Activated CD8-positive, alpha-beta T cell treated with anti-CD3 and anti-CD28 coated beads for 36 hours (primary cell): ENCODE data around the gene PREX1. TPM values are rescaled to one million over a fixed set of nuclear protein-coding genes. Genes with fewer than 3 reads are reported as not detected.

Source experiments
- ATAC-seq: fragments of 200-7000 bp; cut with Tn5 transposase; one replicate; pipeline ENCODE4 v1.10.0; 2021; ENCODE audit warnings: mild to moderate bottlenecking, moderate library complexity
- CTCF ChIA-PET: fragments of 350-600 bp; sonication (Branson Sonifier 250); formaldehyde crosslinking; loops from one replicate; lab custom pipeline; 2021; ENCODE audit warnings: antibody characterized with exemption; lab: Charles Lee
- POLR2A ChIA-PET: fragments of 350-600 bp; sonication (Branson Sonifier 250); formaldehyde crosslinking; loops from one replicate; lab custom pipeline; 2021; ENCODE audit warnings: antibody characterized with exemption; lab: Charles Lee
- DNase-seq: peaks from one replicate; pipeline ENCODE4 v3.0.0-alpha.2; 2020
- H3K27ac Mint-ChIP-seq: one replicate; pipeline ENCODE4 v1.8.0; 2021; ENCODE audit warnings: mild to moderate bottlenecking, mixed read lengths
- H3K27me3 Mint-ChIP-seq: one replicate; pipeline ENCODE4 v1.8.0; 2021; ENCODE audit warnings: mixed read lengths
- H3K36me3 Mint-ChIP-seq: one replicate; pipeline ENCODE4 v1.8.0; 2021; ENCODE audit warnings: low read depth, mixed read lengths
- H3K4me1 Mint-ChIP-seq: one replicate; pipeline ENCODE4 v1.8.0; 2021; ENCODE audit warnings: low read depth, mixed read lengths
- H3K4me3 Mint-ChIP-seq: one replicate; pipeline ENCODE4 v1.8.0; 2021; ENCODE audit warnings: mild to moderate bottlenecking, moderate library complexity, mixed read lengths
- H3K9me3 Mint-ChIP-seq: one replicate; pipeline ENCODE4 v1.8.0; 2021; ENCODE audit warnings: mixed read lengths
- intact Hi-C: fragments of 100-400 bp; cut with micrococcal nuclease; formaldehyde crosslinking; loops from one replicate; pipeline ENCODE4 v1.10.0; 2022
- total RNA-seq, 2 experiments: library from RNA; stranded (reverse); gene quantifications; one replicate each; pipeline ENCODE4 v1.2.3, GENCODE V29; 2021
- TF ChIP-seq, protein P1 (sequence below): fragments of 200-600 bp; IDR thresholded peaks from one replicate; pipeline ENCODE4 v1.8.0; 2022; ENCODE audit warnings: antibody characterized with exemption, mild to moderate bottlenecking

PREX1 gene
- total RNA-seq, 2 experiments from 2014 or later = 79.7 to 80.5 TPM

- CTCF ChIA-PET = no interaction called here
- TF ChIP-seq, protein P1, sequence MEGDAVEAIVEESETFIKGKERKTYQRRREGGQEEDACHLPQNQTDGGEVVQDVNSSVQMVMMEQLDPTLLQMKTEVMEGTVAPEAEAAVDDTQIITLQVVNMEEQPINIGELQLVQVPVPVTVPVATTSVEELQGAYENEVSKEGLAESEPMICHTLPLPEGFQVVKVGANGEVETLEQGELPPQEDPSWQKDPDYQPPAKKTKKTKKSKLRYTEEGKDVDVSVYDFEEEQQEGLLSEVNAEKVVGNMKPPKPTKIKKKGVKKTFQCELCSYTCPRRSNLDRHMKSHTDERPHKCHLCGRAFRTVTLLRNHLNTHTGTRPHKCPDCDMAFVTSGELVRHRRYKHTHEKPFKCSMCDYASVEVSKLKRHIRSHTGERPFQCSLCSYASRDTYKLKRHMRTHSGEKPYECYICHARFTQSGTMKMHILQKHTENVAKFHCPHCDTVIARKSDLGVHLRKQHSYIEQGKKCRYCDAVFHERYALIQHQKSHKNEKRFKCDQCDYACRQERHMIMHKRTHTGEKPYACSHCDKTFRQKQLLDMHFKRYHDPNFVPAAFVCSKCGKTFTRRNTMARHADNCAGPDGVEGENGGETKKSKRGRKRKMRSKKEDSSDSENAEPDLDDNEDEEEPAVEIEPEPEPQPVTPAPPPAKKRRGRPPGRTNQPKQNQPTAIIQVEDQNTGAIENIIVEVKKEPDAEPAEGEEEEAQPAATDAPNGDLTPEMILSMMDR = no peak
- Mint-ChIP-seq H3K4me3 (no peak overlapping the region), H3K27ac (peak overlapping the region; percentile 72), H3K4me1 (peaks cover 8% of the 10 kb centered on the region), H3K36me3 (peaks cover 55% of the 10 kb centered on the region), H3K9me3 (no peaks in the 10 kb centered on the region), H3K27me3 (no peaks in the 10 kb centered on the region)
- ATAC-seq = no peak
- POLR2A ChIA-PET = interaction anchor here (0.8 to 1.4 kb wide), 2 partner anchors 11 to 35 kb away, joined by 3 read pairs; no protein-coding TSS in a partner anchor
- DNase-seq = no peak
- intact Hi-C loops = no loop called here
Observed at GRCh38 chr20:48672324-48672723, 155.5 kb downstream of the PREX1 start.

- ChIA-PET CTCF (interaction anchor here (0.9 to 1.5 kb wide), 2 partner anchors 8 to 14 kb away, joined by 3 to 5 read pairs; no protein-coding TSS in a partner anchor), POLR2A (no interaction called here)
- Mint-ChIP-seq H3K27ac (peak overlapping the region; percentile 43), H3K9me3 (no peaks in the 10 kb centered on the region), H3K27me3 (no peaks in the 10 kb centered on the region), H3K4me1 (peaks cover 8% of the 10 kb centered on the region), H3K36me3 (peaks cover 53% of the 10 kb centered on the region), H3K4me3 (no peak overlapping the region)
- TF ChIP-seq, protein P1 = no peak
- DNase-seq = no peak
- intact Hi-C loops = no loop called here
- no peak for ATAC-seq
Observed at GRCh38 chr20:48671141-48671540, 156.7 kb downstream of the PREX1 start.

DNA sequence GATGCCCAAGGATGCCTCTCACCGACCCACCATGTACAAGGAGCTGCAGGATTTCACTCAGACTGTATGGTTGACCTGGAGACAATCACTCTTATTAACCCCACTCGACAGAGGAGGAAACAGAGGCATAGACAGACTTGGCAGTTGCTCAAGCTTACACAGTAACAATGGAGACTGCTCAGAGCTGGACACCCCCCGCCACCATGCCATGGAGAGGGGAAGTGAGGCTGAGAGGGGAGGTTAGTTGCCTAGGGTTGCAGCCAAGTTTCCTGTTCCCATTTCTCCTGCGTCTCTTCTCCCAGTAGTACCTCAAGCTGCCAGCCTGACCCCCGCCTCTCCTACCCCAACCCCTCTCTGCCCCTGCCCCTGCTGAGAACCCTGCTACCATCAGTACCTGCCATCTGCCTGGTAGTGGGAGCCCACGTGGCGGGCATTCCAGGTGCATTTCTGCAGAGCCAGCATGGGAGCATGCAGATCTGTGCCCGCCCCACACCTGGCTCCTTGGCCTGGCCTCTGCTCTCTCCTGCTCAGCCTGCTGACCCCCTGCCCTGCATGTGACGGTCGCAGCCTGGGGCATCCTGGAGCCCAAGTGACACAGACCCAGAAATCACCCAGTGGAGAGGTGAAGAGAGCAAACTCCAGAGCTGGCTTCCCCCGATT lies 157.7 kb downstream of the PREX1 start:
- ChIA-PET POLR2A (interaction anchor here (1.3 kb wide), 1 partner anchor 321 kb away, joined by 4 read pairs; no protein-coding TSS in a partner anchor), CTCF (interaction anchor here (1.5 kb wide), 1 partner anchor 12 kb away, joined by 5 read pairs; no protein-coding TSS in a partner anchor)

GRCh38 chr20:48668451-48668946 lies 159.3 kb downstream of the PREX1 start:
- no peaks in the 10 kb centered on the region for H3K27me3 Mint-ChIP-seq
- H3K4me3 Mint-ChIP-seq = no peak overlapping the region
- DNase-seq = no peak
- no peak for ATAC-seq
- ChIA-PET CTCF (interaction anchor here (1.0 to 2.5 kb wide), 4 partner anchors 11 to 237 kb away, joined by 3 to 11 read pairs (median 4); no protein-coding TSS in a partner anchor), POLR2A (no interaction called here)
- H3K9me3 Mint-ChIP-seq = no peaks in the 10 kb centered on the region
- peak overlapping the region; percentile 20 for H3K27ac Mint-ChIP-seq
- intact Hi-C loops = no loop called here
- TF ChIP-seq, protein P1 = no peak
- H3K4me1 Mint-ChIP-seq = peaks cover 3% of the 10 kb centered on the region
- H3K36me3 Mint-ChIP-seq = peaks cover 44% of the 10 kb centered on the region

More for the DNA sequence above, 157.7 kb downstream of the PREX1 start:
- DNase-seq = no peak
- TF ChIP-seq, protein P1 = no peak
- Mint-ChIP-seq H3K36me3 (peaks cover 46% of the 10 kb centered on the region), H3K9me3 (no peaks in the 10 kb centered on the region), H3K27ac (peak overlapping the region; percentile 34), H3K4me1 (peaks cover 8% of the 10 kb centered on the region), H3K4me3 (no peak overlapping the region), H3K27me3 (no peaks in the 10 kb centered on the region)
- intact Hi-C loops = no loop called here
- ATAC-seq = no peak

DNA sequence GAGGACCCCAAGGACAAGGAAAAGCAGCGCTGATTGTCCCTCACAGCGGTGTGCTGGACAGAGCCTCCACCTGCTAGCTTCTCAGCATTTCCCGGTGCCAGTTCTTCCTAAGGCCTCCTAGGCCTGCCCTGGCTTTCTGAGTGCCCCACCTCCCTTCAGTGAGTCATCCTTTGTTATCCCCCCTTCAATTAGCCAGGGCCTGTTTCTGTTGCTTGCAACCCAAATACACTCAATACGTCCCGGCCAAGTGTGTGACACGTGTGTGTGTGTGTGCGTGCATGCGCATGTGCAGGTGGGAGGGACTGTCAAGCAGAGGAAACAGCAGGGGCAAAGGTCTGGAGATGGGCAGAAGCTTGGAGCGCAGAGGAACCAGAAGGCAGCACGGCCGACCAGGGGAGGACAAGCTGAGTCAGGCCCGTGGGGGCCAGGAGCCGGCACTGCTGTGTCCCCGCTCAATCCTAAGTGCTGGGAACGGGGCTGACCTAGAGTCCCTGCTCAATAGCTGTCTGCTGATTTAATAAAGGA lies 159.8 kb downstream of the PREX1 start:
- Mint-ChIP-seq H3K4me1 (peaks cover 3% of the 10 kb centered on the region), H3K36me3 (peaks cover 42% of the 10 kb centered on the region), H3K4me3 (no peak overlapping the region), H3K27me3 (no peaks in the 10 kb centered on the region), H3K9me3 (no peaks in the 10 kb centered on the region), H3K27ac (peak overlapping the region; percentile 20)
- TF ChIP-seq, protein P1 = no peak
- POLR2A ChIA-PET = no interaction called here
- ATAC-seq = no peak
- CTCF ChIA-PET = interaction anchor here (1.0 to 2.5 kb wide), 4 partner anchors 10 to 237 kb away, joined by 3 to 11 read pairs (median 4); no protein-coding TSS in a partner anchor
- intact Hi-C loops = no loop called here
- no peak for DNase-seq
